Mesothelial cell of epicardium (in vitro differentiated cells): ENCODE data around the gene TTC9. TPM values are rescaled to one million over a fixed set of nuclear protein-coding genes. Genes with fewer than 3 reads are reported as not detected.

ENCODE experiments used
- DNase-seq, 2 experiments: peaks; one replicate each; pipeline ENCODE4 v3.0.0; 2021; ENCODE audit warnings: low spot score in 2 of 2; ENCODE audit not compliant: unreplicated experiment in 2 of 2
- H3K27ac Mint-ChIP-seq: 2 replicates; pipeline ENCODE4 v1.8.0; 2021; ENCODE audit warnings: mixed read lengths
- H3K27me3 Mint-ChIP-seq: 2 replicates; pipeline ENCODE4 v1.8.0; 2021; ENCODE audit warnings: low read depth, mixed read lengths
- H3K36me3 Mint-ChIP-seq: 2 replicates; pipeline ENCODE4 v1.8.0; 2021; ENCODE audit warnings: mixed read lengths
- H3K4me1 Mint-ChIP-seq: 2 replicates; pipeline ENCODE4 v1.8.0; 2021; ENCODE audit warnings: mixed read lengths
- H3K4me3 Mint-ChIP-seq: 2 replicates; pipeline ENCODE4 v1.8.0; 2021; ENCODE audit warnings: mild to moderate bottlenecking, moderate library complexity, mixed read lengths
- H3K9me3 Mint-ChIP-seq: 2 replicates; pipeline ENCODE4 v1.8.0; 2021; ENCODE audit warnings: mixed read lengths
- total RNA-seq: library from RNA; stranded (reverse); gene quantifications from 3 replicates; pipeline ENCODE4 v1.2.1, GENCODE V29; 2021
- TF ChIP-seq, protein P1 (sequence below): fragments of 200-600 bp; sonication (generic); IDR thresholded peaks from one replicate; pipeline ENCODE4 v1.5.0; 2021; ENCODE audit warnings: antibody characterized with exemption; ENCODE audit not compliant: unreplicated experiment

TTC9 gene
- total RNA-seq, 1 donor from 2014 or later: 4.8 TPM

DNA sequence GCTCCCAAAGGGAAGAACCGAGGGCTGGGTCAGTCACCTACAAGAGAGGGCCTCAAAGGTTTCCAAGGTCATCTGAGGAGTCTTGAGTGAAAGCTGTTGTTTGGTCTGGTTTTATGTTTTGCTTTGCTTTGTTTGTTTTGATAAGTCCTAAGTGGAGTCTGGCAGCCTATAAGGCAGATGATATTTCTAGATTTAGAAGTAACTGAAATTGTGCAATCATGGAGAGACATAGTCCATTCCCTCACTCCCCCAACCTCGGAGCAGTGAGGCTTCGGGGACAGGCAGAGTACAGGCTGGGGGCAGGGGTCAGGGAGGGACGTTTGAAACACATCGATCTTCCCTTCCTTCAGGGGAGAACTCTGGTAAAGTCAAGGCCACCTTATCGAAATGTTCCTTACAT, 42.3 kb downstream of the TTC9 start:
- H3K9me3 Mint-ChIP-seq: no peaks in the 10 kb centered on the region
- H3K4me3 Mint-ChIP-seq: no peak overlapping the region
- TF ChIP-seq, protein P1, sequence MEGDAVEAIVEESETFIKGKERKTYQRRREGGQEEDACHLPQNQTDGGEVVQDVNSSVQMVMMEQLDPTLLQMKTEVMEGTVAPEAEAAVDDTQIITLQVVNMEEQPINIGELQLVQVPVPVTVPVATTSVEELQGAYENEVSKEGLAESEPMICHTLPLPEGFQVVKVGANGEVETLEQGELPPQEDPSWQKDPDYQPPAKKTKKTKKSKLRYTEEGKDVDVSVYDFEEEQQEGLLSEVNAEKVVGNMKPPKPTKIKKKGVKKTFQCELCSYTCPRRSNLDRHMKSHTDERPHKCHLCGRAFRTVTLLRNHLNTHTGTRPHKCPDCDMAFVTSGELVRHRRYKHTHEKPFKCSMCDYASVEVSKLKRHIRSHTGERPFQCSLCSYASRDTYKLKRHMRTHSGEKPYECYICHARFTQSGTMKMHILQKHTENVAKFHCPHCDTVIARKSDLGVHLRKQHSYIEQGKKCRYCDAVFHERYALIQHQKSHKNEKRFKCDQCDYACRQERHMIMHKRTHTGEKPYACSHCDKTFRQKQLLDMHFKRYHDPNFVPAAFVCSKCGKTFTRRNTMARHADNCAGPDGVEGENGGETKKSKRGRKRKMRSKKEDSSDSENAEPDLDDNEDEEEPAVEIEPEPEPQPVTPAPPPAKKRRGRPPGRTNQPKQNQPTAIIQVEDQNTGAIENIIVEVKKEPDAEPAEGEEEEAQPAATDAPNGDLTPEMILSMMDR: no peak
- H3K27me3 Mint-ChIP-seq: no peaks in the 10 kb centered on the region
- no peak for DNase-seq
- no peak overlapping the region for H3K27ac Mint-ChIP-seq
- H3K4me1 Mint-ChIP-seq: no peaks in the 10 kb centered on the region
- H3K36me3 Mint-ChIP-seq: no peaks in the 10 kb centered on the region

DNA sequence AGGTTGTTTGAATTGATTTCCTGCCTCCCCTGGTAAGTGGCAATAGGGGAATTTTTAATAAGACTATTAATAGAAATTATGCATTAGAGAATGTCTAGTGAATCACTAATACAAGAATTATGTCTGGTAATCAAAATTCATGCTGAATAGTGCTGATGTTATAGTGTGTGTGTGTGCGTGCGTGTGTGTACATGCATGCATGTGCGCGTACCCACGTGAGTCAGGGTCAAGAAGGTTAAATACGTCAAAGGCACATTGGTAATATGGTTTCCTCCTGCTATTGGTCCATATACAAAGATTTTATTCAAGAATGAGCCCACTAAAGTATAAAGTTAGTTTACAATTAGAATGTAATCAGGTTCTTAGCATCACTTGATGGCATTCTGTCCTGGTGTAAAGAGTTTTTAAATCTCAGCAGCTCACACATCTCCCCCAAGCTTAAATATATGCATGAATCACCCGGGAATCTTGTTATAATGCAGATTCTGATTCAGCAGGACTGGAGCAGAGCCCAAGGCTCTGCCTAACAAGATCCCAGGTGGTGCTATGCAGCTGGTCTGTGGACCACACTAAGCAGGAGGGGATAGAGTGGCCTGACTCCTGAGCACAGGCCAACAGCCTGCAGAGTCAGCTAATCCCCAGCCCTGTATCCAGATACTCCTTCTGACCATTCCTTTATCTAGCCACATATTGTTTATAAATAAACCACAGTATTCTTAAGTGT, 43.9 kb downstream of the TTC9 start:
- Mint-ChIP-seq H3K4me1 (no peaks in the 10 kb centered on the region), H3K4me3 (no peak overlapping the region), H3K36me3 (no peaks in the 10 kb centered on the region), H3K9me3 (no peaks in the 10 kb centered on the region), H3K27ac (no peak overlapping the region), H3K27me3 (no peaks in the 10 kb centered on the region)
- TF ChIP-seq, protein P1: no peak
- DNase-seq: no peak

DNA sequence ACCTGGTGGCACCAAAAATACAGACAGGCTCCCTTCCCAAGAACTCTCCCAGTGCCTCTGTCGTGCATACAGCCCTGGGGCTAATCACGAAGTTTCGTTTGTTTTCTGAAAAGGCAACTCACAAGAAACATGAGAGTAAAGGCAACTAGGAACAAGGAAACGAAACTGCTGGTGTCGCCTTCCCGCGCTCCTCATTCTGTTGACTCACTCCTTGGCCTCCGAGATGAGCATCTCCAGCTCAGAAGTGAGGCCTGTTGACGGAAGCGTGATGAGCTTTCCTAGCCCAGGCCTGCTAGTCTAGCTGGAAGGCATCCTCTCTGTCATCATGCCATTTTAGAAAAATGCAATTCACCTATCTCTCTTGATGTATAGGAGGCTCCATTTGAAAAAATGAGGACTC, 50.5 kb downstream of the TTC9 start:
- TF ChIP-seq, protein P1: no peak
- Mint-ChIP-seq H3K4me1 (no peaks in the 10 kb centered on the region), H3K4me3 (no peak overlapping the region), H3K27me3 (no peaks in the 10 kb centered on the region), H3K36me3 (no peaks in the 10 kb centered on the region), H3K9me3 (no peaks in the 10 kb centered on the region), H3K27ac (no peak overlapping the region)
- DNase-seq: no peak

DNA sequence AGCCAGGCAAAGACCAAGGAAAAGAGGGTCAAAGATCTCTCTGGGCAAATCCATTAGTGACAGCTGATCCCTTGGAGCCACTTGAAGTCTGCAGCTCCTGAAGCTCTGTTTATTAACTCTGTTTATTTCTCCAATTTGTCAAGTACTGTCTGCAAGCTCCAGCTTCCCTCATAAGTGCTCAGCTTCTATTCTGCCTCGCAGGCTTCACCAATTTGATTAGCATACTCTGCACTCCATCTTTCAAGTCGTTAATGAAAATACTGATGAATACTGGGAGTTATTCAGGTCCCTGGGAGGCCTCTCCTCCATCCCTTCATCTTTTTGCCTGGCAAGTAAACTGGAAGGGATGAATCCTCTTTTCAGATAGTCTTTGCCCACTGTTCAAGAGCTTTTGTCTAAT, 54.3 kb downstream of the TTC9 start:
- Mint-ChIP-seq H3K36me3 (no peaks in the 10 kb centered on the region), H3K4me1 (no peaks in the 10 kb centered on the region)

DNA sequence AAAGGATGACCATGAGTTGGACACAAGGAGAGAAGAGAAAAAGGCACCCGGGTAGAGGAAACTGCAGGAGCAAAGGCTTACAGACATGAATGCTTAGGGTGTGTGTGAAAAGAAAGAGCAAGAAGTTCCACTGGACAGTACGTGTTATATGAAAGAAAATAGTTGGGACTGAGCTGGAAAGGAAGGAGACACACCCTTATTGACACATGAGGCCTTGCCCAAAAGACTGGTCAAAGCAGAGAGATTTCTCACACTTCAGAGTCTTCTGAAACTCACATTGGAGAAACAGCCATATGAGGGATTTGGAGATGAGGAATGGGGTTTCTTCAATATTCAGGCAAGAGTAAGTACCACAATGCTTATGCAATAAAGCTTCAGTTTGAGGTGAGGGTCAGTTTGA, 56.0 kb downstream of the TTC9 start:
- H3K9me3 Mint-ChIP-seq: no peaks in the 10 kb centered on the region
- no peak overlapping the region for H3K27ac Mint-ChIP-seq
- TF ChIP-seq, protein P1: no peak
- no peaks in the 10 kb centered on the region for H3K4me1 Mint-ChIP-seq
- DNase-seq: no peak
- no peaks in the 10 kb centered on the region for H3K36me3 Mint-ChIP-seq
- H3K4me3 Mint-ChIP-seq: no peak overlapping the region
- peaks cover 11% of the 10 kb centered on the region for H3K27me3 Mint-ChIP-seq

More for the DNA sequence above, 54.3 kb downstream of the TTC9 start:
- Mint-ChIP-seq H3K27me3 (peaks cover 3% of the 10 kb centered on the region), H3K4me3 (no peak overlapping the region), H3K27ac (no peak overlapping the region), H3K9me3 (no peaks in the 10 kb centered on the region)
- TF ChIP-seq, protein P1: no peak
- DNase-seq: no peak
